OCI-LY7 (cell line): ENCODE measurements around the gene GAPDH.

ENCODE experiments used
- EZH2phosphoT487 ChIP-seq: fragments of 200-600 bp; sonication (generic); IDR thresholded peaks from 2 replicates; pipeline ENCODE4 v1.6.1; 2018; ENCODE audit warnings: low read depth, borderline replicate concordance, mild to moderate bottlenecking, mixed run types, antibody characterized with exemption, low read length, moderate library complexity, mixed read lengths
- TF ChIP-seq, protein P1 (sequence below): fragments of 200-600 bp; sonication (generic); conservative IDR thresholded peaks from 2 replicates; pipeline ENCODE4 v1.5.1; 2014; ENCODE audit warnings: mild to moderate bottlenecking, antibody characterized with exemption, low read length, moderate library complexity, mixed read lengths

DNA sequence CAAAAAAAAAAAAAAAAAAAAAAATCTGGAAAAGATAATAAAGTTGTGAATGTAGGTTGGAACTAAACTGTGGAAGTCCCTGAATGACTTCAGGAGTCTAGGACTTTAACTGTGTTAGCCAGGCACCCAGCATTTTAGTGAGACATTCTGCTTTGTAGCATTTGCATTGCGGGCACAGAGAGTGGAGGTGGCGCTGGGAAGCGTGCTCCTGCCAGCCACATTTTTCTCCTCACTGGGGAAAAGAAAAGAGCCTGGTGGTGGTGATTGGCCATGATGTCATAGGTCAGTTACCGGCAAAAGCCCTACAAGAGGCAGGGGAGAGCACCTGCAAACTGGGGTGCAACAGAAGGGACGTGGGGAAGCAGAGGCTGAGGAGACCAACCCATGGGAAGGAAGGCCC is 9.7 kb upstream of the GAPDH start:
- TF ChIP-seq, protein P1, sequence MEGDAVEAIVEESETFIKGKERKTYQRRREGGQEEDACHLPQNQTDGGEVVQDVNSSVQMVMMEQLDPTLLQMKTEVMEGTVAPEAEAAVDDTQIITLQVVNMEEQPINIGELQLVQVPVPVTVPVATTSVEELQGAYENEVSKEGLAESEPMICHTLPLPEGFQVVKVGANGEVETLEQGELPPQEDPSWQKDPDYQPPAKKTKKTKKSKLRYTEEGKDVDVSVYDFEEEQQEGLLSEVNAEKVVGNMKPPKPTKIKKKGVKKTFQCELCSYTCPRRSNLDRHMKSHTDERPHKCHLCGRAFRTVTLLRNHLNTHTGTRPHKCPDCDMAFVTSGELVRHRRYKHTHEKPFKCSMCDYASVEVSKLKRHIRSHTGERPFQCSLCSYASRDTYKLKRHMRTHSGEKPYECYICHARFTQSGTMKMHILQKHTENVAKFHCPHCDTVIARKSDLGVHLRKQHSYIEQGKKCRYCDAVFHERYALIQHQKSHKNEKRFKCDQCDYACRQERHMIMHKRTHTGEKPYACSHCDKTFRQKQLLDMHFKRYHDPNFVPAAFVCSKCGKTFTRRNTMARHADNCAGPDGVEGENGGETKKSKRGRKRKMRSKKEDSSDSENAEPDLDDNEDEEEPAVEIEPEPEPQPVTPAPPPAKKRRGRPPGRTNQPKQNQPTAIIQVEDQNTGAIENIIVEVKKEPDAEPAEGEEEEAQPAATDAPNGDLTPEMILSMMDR = no peak
- TF ChIP-seq EZH2phosphoT487 = no peak
